Measurements from ENCODE around the gene NOP53.

NOP53 gene

GRCh38 chr19:47698631-47699359, 46.6 kb upstream of the NOP53 start:
- Histone ChIP-seq H3K4me1 (ENCODE audit: insufficient read depth, low read length) (no peaks in the 10 kb centered on the region), H3K79me2 (ENCODE audit: insufficient read depth, low read length) (no peaks in the 10 kb centered on the region), H3K4me3 (ENCODE audit: low read depth in 1 of 2, low read length in 2 of 2) (no peak overlapping the region), H3K27me3 (ENCODE audit: insufficient read depth, low read length, poor library complexity) (no peaks in the 10 kb centered on the region), H3K4me2 (ENCODE audit: insufficient read depth, low read length) (no peak overlapping the region), H3K27ac (ENCODE audit: low read length) (no peak overlapping the region), H3K9me3 (ENCODE audit: insufficient read depth, low read length, severe bottlenecking) (no peaks in the 10 kb centered on the region), H4K20me1 (ENCODE audit: insufficient read depth, low read length) (peaks cover 23% of the 10 kb centered on the region), H2AFZ (ENCODE audit: low read depth, low read length) (no peak overlapping the region), H3K9ac (ENCODE audit: low read depth, low read length) (no peak overlapping the region), H3K36me3 (ENCODE audit: insufficient read depth, low read length) (peaks cover 36% of the 10 kb centered on the region)
- no peak for DNase-seq
- no peak for ATAC-seq (ENCODE audit: insufficient read depth, low read depth)
- TF ChIP-seq, protein P1, sequence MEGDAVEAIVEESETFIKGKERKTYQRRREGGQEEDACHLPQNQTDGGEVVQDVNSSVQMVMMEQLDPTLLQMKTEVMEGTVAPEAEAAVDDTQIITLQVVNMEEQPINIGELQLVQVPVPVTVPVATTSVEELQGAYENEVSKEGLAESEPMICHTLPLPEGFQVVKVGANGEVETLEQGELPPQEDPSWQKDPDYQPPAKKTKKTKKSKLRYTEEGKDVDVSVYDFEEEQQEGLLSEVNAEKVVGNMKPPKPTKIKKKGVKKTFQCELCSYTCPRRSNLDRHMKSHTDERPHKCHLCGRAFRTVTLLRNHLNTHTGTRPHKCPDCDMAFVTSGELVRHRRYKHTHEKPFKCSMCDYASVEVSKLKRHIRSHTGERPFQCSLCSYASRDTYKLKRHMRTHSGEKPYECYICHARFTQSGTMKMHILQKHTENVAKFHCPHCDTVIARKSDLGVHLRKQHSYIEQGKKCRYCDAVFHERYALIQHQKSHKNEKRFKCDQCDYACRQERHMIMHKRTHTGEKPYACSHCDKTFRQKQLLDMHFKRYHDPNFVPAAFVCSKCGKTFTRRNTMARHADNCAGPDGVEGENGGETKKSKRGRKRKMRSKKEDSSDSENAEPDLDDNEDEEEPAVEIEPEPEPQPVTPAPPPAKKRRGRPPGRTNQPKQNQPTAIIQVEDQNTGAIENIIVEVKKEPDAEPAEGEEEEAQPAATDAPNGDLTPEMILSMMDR (IDR thresholded peaks at IDR 0.05; ENCODE audit: borderline replicate concordance, extremely low read depth, low read length, poor library complexity, severe bottlenecking), result no peak
- TF ChIP-seq EZH2 (IDR thresholded peaks at IDR 0.05; ENCODE audit: borderline replicate concordance, low read depth, low read length, severe bottlenecking), result no peak

- peak; percentile 66; the same call in 2 of the 3 replicates for ATAC-seq (ENCODE audit: insufficient read depth, low read depth)
- Histone ChIP-seq H3K79me2 (ENCODE audit: insufficient read depth, low read length) (no peaks in the 10 kb centered on the region), H3K27ac (ENCODE audit: low read length) (no peak overlapping the region), H2AFZ (ENCODE audit: low read depth, low read length) (no peak overlapping the region), H3K9ac (ENCODE audit: low read depth, low read length) (no peak overlapping the region), H3K4me3 (ENCODE audit: low read depth in 1 of 2, low read length in 2 of 2) (no peak overlapping the region), H3K9me3 (ENCODE audit: insufficient read depth, low read length, severe bottlenecking) (no peaks in the 10 kb centered on the region), H3K4me2 (ENCODE audit: insufficient read depth, low read length) (no peak overlapping the region), H3K27me3 (ENCODE audit: insufficient read depth, low read length, poor library complexity) (no peaks in the 10 kb centered on the region), H4K20me1 (ENCODE audit: insufficient read depth, low read length) (peaks cover 23% of the 10 kb centered on the region), H3K36me3 (ENCODE audit: insufficient read depth, low read length) (peaks cover 36% of the 10 kb centered on the region), H3K4me1 (ENCODE audit: insufficient read depth, low read length) (no peaks in the 10 kb centered on the region)
- peak; percentile 47 for DNase-seq
- TF ChIP-seq, protein P1 (IDR thresholded peaks at IDR 0.05; ENCODE audit: borderline replicate concordance, extremely low read depth, low read length, poor library complexity, severe bottlenecking), result peak; percentile 80
- TF ChIP-seq EZH2 (IDR thresholded peaks at IDR 0.05; ENCODE audit: borderline replicate concordance, low read depth, low read length, severe bottlenecking), result no peak
These were observed 45.9 kb upstream of the NOP53 start for GRCh38 chr19:47699360-47699917.

DNA sequence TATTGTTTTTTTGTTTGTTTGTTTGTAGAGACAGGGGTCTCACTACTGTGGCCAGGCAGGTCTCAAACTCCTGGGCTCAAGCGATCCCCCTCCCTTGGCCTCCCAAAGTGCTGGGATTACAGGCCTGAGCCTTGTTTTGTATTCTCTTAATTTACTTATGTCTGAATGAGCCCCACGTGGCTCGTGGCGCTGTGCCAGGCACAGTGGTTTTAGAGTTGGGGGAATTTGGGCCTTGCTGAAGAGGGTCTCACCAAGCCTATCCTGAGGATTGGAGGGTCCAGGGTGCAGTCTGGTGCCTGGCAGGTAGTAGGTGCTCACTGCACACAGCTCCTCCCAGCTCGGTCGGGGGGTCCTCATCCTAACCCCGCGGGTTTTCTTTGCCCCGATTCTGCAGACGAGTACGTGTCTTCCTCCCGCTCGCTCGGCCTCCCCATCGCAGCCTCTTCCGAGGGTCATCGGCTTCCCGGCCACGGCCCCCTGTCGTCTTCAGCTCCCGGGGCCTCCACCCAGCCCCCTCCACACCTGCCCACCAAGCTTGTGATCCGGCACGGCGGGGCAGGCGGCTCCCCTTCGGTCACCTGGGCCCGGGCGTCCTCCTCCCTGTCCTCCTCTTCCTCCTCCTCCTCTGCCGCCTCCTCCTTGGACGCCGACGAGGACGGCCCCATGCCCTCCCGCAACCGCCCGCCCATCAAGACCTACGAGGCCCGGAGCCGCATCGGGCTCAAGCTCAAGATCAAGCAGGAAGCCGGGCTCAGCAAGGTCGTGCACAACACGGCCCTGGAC, 44.2 kb upstream of the NOP53 start:
- TF ChIP-seq, protein P1 (IDR thresholded peaks at IDR 0.05; ENCODE audit: borderline replicate concordance, extremely low read depth, low read length, poor library complexity, severe bottlenecking), result no peak
- no peak for TF ChIP-seq EZH2 (IDR thresholded peaks at IDR 0.05; ENCODE audit: borderline replicate concordance, low read depth, low read length, severe bottlenecking)

More for the DNA sequence above, 44.2 kb upstream of the NOP53 start:
- H3K4me3 ChIP-seq (ENCODE audit: low read depth in 1 of 2, low read length in 2 of 2), result no peak overlapping the region
- H4K20me1 ChIP-seq (ENCODE audit: insufficient read depth, low read length), result peaks cover 17% of the 10 kb centered on the region
- H3K9ac ChIP-seq (ENCODE audit: low read depth, low read length), result no peak overlapping the region
- no peaks in the 10 kb centered on the region for H3K27me3 ChIP-seq (ENCODE audit: insufficient read depth, low read length, poor library complexity)
- no peak overlapping the region for H3K27ac ChIP-seq (ENCODE audit: low read length)
- ATAC-seq (ENCODE audit: insufficient read depth, low read depth), result no peak
- H3K36me3 ChIP-seq (ENCODE audit: insufficient read depth, low read length), result peaks cover 31% of the 10 kb centered on the region
- no peak overlapping the region for H3K4me2 ChIP-seq (ENCODE audit: insufficient read depth, low read length)
- no peaks in the 10 kb centered on the region for H3K4me1 ChIP-seq (ENCODE audit: insufficient read depth, low read length)
- no peaks in the 10 kb centered on the region for H3K79me2 ChIP-seq (ENCODE audit: insufficient read depth, low read length)
- no peaks in the 10 kb centered on the region for H3K9me3 ChIP-seq (ENCODE audit: insufficient read depth, low read length, severe bottlenecking)
- no peak for DNase-seq
- no peak overlapping the region for H2AFZ ChIP-seq (ENCODE audit: low read depth, low read length)
